HK-2 (cell line): ENCODE results near the gene RAET1G.
"Not testable (repeated sequence)": the region's sequence is repeated elsewhere in the genome, so short reads cannot be mapped to it uniquely, and the experiment has no call there.

ENCODE experiments used
- DNase-seq: peaks from one replicate; pipeline ENCODE4 v3.0.0-alpha.2; 2018; ENCODE audit not compliant: unreplicated experiment

RAET1G gene

DNA sequence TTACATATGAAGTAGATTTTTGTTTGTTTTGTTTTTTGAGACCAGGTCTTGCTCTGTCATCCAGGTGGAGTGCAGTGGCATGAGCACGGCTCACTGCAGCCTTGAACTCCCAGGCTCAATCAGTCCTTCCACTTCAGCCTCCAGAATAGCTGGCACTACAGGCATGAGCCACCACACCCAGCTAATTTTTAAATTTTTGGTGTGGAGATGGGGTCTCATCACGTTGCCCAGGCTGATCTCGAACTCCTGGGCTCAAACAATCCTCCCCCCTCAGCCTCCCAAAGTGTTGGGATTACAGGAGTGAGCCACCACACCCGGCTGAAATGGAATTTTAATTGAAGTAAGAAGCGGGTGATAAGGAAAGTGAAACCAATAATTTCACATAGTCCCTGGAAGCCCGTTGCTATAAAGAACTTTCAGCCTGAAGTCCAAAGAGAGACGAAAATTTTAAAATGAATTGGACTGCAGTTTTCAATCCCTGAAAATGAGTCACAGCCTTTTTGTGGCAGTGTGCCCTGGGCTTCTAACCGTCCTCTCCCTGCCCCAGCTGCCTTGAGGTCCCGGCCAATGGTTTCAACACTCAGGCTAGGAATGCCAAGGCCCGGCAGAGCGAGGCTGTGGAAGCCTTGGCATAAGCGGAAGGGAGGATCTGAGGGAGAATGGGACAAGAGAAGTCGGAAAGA is 25.8 kb downstream of the RAET1G start:
- no peak for DNase-seq

DNA sequence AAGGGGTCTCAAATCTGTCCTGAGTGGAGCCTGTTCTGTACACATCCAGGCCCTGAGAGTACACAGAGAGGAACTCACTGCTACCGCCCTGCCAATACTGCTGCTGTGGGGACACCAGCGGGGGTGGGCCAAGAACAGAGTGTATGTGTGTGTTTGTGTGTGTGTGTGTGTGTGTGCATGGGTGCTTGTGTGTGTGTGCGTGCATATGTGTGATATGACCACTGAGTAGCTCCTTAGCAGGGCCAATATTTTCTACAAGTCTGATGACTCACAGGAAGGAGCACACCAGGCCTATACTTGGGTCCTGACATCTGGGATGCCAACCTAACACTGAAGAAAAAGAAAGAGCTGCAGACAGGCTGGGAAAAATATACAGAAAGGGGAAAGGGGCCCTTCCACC is 26.4 kb downstream of the RAET1G start:
- no peak for DNase-seq

DNA sequence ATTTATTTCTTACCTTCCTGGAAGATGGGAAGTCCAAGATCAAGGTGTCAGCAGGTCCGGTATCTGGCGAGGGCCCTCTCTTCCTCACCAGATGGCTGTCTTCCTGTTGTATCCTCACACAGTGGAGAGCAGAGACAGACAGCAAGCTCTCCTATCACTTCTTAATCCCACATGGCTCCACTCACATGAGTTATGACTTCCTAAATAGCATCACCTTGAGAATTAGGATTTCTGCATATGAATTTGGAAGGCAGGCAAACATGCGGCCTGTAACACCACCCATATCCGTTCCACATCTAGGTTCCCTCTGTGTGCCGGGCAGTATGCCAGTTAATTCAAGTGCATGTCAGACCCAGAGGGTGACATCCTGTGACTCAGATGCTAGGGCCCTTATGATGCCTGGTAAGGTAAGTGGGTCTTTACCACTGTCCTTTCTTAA is 27.1 kb downstream of the RAET1G start:
- DNase-seq = peak; percentile 46

DNA sequence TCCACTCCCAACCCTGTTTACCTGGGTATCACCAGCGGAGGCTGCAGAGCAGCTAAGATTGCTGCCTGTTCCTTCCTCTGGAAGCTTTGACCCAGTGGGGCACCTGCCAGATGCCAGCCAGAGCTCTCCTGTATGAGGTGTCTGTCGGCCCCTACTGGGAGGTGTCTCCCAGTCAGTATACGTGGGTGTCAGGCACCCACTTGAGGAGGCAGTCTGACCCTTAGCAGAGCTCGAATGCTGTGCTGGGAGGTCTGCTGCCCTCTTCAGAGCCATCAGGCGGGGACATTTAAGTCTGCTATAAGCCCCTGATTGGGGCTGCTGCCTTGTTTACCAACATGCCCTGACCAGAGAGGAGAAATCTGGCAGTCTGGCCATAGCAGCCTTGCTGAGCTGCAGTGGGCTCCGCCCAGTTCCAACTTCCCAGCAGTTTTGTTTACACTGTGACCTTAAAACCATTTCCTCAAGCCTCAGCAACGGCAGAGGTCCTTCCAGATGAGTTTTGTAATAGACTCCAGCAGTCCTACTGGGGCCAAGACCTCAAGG is 27.8 kb downstream of the RAET1G start:
- no peak for DNase-seq

DNA sequence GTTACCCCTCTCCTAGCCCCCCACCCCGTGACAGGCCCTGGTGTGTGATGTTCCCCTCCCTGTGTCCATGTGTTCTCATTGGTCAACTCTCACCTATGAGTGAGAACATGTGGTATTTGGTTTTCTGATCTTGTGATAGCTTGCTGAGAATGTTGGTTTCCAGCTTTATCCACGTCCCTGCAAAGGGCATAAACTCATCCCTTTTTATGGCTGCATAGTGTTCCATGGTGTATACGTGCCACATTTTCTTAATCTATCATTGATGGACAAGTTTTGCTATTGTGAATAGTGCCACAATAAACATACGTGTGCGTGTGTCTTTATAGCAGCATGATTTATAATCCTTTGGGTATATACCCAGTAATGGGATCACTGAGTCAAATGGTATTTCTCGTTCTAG is 31.1 kb downstream of the RAET1G start:
- DNase-seq = not testable (repeated sequence)

DNA sequence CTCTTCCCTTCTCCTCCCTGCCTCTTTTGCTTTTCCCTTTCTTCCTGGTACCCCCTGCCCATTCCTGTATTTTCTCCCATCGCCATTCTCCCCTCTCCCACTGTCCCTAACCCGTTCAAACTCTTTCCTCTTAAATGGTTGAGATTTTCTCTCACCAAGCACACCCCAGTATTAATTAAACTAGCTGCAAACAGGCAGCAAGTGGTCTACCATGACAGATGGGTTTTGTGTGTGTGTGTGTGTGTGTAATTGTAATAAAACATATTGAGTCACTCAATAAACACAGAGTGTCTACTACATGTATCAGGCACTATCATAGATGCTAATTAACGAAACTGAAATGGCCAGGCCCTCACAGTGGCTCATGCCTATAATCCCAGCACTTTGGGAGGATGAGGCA is 31.7 kb downstream of the RAET1G start:
- DNase-seq = no peak

DNA sequence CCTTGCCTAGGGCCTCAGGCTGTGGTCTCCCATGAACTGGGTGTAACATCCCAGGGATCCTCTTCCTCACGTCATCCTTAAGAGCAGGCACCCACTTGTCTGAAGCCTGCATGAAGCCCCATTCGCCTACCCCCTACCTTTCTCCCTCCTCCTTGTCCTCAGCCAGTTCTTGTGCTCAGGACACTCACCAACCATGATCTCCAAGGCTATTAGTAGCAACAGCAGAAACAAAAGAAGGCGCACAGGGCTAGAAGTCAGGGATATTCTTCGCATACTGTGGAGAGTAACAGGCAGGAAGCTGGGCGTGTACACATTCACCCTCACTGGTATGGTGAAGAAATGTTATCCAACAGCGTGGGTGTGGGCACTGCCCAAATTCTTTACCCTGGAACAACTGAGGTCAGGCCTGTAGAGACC is 32.3 kb downstream of the RAET1G start:
- no peak for DNase-seq

DNA sequence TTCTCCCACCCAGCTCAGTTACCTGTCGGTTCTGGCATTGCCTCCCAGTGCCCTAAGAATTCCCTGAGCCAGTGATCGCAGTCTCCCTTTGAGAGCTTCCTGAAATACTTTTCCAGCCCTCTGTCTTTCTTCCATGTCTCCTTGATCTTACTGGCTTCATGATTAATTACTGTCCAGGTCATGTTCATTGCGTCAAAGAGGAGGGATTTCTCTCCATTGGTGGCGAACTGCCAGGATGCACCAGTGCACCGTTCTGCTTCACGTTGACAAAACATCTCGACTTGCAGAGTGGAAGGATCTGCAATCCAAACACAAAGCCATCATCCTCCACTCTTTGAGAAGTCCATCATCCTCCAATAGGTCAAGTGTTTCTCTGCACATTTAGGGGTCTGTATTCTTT is 33.6 kb downstream of the RAET1G start:
- no peak for DNase-seq

DNA sequence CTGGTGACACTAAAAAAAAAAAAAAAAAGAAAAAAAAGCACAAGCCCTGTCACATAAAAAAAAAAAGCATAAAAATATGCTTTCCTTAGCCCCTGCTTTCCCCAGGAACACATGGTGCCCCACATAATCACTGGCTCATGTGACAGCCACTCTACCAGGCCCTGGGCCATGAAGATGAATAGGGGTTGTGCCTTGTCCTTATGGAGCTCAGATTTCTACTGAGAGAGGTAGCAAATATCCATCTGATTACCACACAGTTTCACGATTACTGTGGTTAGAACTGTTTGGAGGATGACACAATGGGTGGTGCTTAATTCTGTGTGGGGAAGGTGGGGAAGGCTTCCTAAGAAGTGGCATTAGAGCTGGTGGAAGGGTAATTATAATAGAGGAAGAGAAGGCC is 34.3 kb downstream of the RAET1G start:
- DNase-seq = no peak

DNA sequence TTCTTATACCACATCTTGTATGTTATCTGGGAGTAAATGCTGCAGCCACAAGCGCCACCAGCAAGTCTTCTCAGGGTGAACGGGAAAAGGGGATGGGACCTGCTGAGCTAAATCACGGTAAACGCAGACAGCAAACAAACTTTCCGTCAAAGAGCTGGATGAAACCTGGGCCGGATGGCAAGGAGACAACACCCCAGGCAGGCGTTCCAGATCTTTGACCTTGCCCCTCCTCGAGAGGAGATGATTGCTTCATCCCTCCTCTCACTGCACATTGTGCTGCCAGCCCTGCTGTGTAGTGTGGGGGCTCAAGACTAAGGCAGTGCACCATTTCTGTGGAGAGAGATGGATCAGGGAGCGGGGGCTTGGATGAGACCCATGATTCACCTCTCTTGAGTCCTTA is 34.8 kb downstream of the RAET1G start:
- no peak for DNase-seq

DNA sequence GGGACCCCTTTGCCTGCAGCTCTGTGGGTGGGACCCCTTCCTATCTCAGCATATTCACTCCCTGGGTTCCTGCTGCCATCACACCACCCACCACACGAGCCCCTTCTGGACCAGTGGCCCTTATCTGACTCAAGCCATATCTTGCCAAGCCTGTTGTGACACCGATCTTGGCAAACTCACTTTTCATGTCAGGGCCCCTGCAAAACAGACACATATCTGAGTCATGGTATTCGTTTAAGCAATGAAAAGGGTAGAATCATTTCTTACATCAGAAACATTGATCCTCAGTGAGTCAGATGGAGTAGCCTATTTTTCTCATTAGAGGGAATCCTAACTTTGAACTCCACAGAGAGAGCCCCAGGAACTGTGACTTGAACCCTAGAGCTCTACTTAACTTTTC is 35.6 kb downstream of the RAET1G start:
- DNase-seq = no peak

DNA sequence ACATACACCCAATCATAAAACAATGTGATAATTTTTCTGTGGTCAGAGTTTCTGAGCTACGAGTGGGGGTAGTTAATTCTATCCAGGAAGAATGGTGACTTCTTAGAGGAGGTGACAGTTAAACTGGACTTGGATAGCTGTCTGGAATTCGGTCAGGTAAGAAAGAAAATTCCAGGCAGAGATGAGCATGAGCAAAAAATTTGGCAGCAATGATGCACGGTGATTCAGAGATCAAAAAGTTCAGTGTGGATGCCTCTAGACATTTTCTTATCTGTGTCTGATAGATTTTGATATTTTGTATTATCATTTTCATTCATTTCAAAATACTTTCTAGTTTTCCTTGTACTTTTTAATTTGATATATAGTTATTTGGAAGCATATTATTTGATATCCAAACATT is 37.0 kb downstream of the RAET1G start:
- no peak for DNase-seq

DNA sequence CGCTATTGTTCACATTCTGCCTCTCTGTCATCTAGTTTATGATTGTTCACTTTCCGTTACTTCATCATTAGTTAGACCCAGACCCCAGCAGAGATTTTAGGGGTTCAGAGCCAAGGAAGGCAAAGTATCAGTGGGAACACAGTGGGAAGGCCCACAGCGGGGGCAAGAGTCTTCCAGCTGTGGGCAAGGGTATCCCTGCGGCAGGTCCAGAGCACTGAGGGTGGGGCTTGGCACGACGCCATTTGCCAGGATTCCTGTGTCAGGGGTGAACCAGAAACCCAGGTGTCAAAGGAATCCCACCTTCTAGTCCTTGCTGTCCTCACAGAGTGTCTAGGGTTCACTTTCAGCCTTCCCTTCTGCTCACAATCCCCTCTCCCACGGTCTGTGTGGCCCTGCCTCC is 38.3 kb downstream of the RAET1G start:
- DNase-seq = no peak

DNA sequence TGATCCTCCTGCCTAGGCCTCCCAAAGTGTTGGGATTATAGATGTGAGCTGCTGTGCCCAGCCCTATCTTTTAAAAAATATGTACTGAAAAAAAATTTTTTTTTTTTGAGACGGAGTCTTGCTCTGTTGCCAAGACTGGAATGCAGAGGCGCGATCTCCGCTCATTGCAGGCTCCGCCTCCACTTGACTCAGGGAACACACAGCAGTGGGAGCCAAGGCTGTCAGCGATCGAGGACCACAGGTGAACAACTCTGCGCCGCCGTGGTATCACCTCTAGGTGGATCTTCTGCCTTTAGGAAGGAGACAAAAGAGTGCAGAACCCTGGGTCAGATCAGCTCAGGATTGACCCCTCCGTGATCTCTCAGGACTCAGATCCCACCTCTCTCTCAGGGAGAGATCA is 38.7 kb downstream of the RAET1G start:
- DNase-seq = no peak

DNA sequence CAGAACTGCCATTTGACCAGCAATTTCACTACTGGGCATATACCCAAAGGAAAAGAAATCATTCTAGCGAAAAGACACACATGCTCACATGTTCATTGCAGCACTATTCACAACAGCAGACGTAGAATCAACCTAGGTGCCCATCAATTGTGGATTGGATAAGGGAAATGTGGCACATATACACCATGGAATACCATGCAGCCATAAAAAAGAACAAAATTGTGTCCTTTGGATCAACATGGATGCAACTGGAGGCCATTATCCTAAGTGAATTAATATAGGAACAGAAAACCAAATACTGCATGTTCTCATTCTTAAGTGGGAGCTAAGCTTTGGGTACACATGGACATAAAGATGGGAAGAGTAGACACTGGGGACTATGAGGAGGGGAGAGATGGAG is 41.1 kb downstream of the RAET1G start:
- no peak for DNase-seq

DNA sequence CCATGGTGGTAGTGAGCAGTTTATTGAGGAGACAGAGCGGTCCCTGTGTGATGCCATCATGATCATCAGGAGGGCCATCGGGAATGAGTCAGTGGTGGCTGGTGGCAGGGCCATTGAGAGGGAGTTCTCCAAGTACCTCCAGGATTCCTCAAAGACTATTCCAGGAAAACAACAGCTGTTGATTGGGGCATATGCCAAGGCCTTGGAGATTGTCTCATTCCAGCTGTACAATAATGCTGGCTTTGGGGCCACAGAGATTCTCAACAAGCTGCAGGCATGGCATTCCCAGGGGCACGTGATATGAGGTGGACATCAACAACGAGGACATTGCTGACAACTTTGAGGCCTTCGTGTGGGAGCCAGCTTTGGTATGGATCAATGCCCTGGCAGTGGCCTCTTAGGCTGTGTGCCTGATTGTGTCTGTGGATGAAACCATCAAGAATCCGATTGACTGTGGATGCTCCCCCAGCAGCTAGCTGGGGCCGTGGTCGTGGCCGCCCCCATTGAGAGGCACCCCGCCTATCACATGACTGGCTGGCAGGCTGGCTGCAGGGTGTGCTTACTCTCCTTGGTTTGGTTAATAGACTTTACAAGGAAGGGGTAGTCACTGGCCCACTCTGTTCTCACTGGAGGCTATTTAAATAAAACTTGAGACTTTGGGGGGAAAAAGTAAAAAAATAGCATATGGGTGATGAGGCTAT is 41.7 kb downstream of the RAET1G start:
- DNase-seq = no peak

DNA sequence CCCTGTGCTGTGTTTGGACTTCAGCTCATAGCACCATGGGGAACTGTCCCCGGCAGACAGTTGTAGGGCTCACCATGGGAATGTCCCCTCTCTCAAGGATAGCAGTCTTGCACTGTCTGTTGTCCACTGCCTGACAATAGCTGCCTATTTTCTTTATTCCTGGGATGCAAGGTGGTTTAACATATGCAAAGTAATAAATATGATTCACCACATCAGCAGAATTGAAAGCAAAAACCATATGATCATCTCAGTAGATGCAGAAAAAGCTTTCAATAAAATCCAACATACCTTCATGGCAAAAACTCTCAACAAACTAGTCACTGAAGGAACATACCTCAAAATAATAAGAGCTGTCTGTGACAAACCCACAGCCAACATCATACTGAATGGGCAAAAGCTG is 45.3 kb downstream of the RAET1G start:
- DNase-seq = no peak

DNA sequence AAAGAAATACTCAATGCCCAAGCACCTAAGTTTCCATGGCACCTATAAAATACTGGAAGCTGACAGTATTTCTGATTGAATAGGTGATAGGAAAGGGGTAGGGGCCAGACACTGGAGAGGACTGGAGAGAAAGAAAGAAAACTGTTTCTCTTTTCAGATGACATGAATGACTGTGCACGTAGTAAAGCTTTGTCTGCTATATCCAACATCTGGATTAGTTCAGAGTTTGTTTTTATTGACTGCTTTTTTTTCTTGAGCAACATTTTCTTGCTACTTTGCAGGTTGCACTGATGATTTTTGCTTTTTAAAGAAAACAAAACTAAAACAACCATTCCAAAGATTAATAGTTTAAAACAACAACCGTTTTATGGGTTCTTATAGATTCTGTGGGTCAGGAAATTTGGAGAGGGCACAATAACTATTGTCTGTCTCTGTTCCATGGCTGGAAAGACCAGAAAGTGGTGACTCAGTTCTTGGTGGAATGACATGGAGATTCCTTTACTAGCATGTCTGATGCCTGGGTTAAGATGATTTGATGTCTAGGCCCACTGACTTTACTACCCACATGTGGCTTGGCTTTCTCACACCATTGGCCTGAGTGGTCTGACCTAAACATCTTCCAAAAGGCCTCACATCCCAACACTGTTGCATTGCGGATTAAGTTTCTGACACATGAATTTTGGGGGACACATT is 46.5 kb downstream of the RAET1G start:
- no peak for DNase-seq

DNA sequence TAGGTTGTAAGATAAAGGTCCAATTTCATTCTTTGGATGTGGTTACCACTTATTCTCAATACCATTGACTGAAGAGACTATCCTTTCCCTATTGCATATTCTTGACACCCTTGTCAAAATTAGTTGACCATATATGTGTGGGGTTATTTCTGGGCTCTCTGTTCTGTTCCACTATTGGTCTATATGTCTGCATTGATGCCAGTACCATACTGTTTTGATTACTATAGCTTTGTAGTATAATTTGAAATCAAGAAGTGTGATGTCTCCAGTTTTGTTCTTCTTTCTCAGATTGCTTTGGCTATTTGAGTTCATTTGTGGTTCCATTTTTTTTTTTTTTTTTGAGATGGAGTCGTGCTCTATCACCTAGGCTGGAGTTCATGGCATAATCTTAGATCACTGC is 50.7 kb downstream of the RAET1G start:
- no peak for DNase-seq

DNA sequence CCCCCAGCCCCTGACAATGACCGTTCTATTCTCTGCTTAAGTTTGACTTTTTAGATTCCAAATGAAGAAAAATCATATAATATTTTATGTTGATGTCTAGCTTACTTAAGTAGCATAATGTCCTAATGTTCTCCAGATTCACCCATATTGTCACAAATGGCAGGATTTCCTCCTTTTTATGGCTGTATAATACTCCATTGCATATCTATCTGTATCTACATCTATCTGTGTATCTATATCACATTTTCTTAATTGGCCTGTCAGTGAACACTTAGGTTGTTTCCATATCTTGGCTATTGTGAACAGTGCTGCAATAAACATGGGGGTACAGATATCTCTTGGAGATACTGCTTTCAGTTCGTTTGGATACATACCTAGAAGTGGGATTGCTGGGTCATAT is 51.7 kb downstream of the RAET1G start:
- DNase-seq = no peak

DNA sequence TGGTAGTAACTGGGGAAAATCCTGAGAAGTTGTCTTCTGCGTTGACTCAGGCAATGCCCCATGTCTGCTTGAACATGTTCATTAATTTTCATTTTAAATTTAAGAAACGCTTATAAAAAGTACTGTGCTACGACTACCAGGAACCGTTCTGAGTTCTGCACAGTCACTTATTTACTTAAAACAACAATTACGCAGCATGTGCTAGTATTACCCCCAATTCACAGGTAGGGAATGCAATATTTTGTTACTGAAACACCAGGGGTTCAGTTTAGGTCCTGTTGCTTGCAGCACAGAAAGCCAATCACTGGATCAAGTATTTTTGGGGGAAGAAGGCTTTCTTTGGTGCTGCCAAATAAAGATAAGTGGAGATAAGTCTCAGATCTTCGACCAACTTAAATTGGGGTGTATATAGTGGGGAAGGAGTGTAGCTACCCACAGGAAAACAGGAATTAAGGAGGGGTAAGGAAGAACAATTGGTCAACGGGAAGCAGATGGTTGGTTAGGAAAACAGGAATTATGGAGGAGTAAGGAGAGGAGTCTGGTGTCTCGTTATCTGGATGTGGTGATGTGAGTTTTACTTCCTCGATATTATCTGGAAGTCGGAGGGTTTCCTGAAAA is 53.5 kb downstream of the RAET1G start:
- no peak for DNase-seq

DNA sequence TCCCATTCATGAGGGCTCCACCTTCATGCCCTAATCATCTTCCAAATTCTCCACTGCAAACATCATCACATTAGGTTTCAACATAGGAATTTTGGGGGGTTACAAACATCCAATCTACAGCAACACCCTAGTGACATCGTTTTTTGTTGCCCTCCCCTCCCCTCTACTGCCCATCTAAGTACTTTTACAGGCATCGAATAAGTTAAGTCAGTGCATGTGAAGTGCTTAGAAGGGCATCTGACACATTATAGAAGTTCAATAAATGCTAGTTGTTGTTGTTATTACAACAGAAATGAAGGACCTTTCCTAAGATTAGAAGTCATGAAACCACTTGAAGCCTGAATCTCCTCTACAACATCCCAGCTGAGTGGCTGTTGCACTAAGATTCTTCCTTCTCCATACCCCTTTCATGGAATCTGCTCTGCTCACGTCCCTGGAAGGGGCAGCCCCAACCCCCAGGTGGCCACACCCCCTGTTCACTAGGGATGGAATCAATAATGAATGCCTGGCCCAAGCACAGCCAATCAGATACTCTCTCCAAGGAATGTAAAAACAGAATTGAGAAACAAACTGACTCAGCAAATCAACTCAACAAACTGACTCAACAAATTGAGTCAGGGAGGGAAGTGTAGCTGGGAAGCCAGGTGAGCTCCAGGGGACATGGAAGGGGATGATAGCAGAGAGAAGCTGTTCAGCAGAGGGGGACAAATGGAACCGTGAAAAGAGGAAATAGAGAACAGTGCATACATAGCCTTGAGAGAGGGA is 54.9 kb downstream of the RAET1G start:
- no peak for DNase-seq
